GM21529 (cell line): ENCODE results near the gene RPL32.

Source experiments
- ATAC-seq: cut with Tn5 transposase; IDR thresholded peaks from one replicate; pipeline ENCODE4 v1.9.1; 2021; ENCODE audit not compliant: unreplicated experiment

RPL32 gene

GRCh38 chr3:12833222-12834161 lies 7.9 kb downstream of the RPL32 start:
- no peak for ATAC-seq

GRCh38 chr3:12832350-12833221 lies 8.8 kb downstream of the RPL32 start:
- no peak for ATAC-seq

GRCh38 chr3:12831301-12831866 lies 10.0 kb downstream of the RPL32 start:
- ATAC-seq: no peak

- ATAC-seq: no peak
Measured at GRCh38 chr3:12830785-12831156, 10.6 kb downstream of the RPL32 start.

- no peak for ATAC-seq
Measured at GRCh38 chr3:12829886-12830784, 11.2 kb downstream of the RPL32 start.

GRCh38 chr3:12829404-12829803 lies 12.0 kb downstream of the RPL32 start:
- no peak for ATAC-seq

GRCh38 chr3:12828751-12829150 lies 12.6 kb downstream of the RPL32 start:
- no peak for ATAC-seq

GRCh38 chr3:12825156-12825555 lies 16.2 kb downstream of the RPL32 start:
- no peak for ATAC-seq

GRCh38 chr3:12824299-12824698 lies 17.1 kb downstream of the RPL32 start:
- ATAC-seq: no peak

GRCh38 chr3:12822725-12823373 lies 18.5 kb downstream of the RPL32 start:
- ATAC-seq: no peak

- ATAC-seq: no peak
Measured at GRCh38 chr3:12818773-12819172, 22.6 kb downstream of the RPL32 start.

GRCh38 chr3:12818273-12818672 lies 23.1 kb downstream of the RPL32 start:
- ATAC-seq: no peak

GRCh38 chr3:12817343-12817710 lies 24.0 kb downstream of the RPL32 start:
- no peak for ATAC-seq

GRCh38 chr3:12816521-12817342 lies 24.6 kb downstream of the RPL32 start:
- ATAC-seq: no peak

- no peak for ATAC-seq
Measured at GRCh38 chr3:12815719-12816118, 25.6 kb downstream of the RPL32 start.

GRCh38 chr3:12815078-12815477 lies 26.3 kb downstream of the RPL32 start:
- no peak for ATAC-seq

GRCh38 chr3:12813967-12814366 lies 27.4 kb downstream of the RPL32 start:
- no peak for ATAC-seq

GRCh38 chr3:12812812-12813211 lies 28.6 kb downstream of the RPL32 start:
- no peak for ATAC-seq

- ATAC-seq: no peak
Measured at GRCh38 chr3:12810961-12811360, 30.4 kb downstream of the RPL32 start.
